ENCODE measurements around the gene NCBP2L.
"Not testable (repeated sequence)": the region's sequence is repeated elsewhere in the genome, so short reads cannot be mapped to it uniquely, and the experiment has no call there.

DNA sequence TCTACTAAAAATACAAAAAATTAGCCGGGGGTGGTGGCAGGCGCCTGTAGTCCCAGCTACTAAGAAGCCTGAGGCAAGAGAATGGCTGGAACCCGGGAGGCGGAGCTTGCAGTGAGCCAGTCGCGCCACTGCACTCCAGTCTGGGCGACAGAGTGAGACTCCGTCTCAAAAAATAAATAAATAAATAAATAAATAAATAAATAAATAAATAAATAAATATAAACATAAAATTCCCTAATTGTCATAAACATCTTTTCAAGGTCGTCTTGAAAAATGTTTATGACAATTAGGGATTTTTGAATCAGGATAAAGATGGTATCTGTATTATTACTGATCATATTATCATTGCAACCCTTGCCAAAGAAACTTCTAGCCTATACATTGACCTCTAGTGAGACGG lies 32.5 kb downstream of the NCBP2L start:
- TF ChIP-seq CTCF (IDR thresholded peaks at IDR 0.05); ZFX (IDR thresholded peaks at IDR 0.05; ENCODE audit: borderline replicate concordance): not testable (repeated sequence)

Measured in 22Rv1 (cell line).